WTC11 (cell line): Measurements from ENCODE around the gene COBL. TPM values are rescaled to one million over a fixed set of nuclear protein-coding genes. Genes with fewer than 3 reads are reported as not detected.
A peak's percentile ranks its signal among the peaks of the same experiment; 100 is the strongest.

Experiments used
- ATAC-seq: fragments of 200-7000 bp; cut with Tn5 transposase; 2 replicates; pipeline ENCODE4 v1.10.0; 2021; ENCODE audit warnings: mild to moderate bottlenecking, moderate library complexity
- CTCF ChIA-PET: fragments of 300-600 bp; sonication (Branson Sonifier 250); formaldehyde crosslinking; loops from one replicate; lab custom pipeline; 2021; ENCODE audit warnings: antibody characterized with exemption; lab: Charles Lee
- POLR2A ChIA-PET: fragments of 350-600 bp; sonication (Branson Sonifier 250); formaldehyde crosslinking; loops from one replicate; lab custom pipeline; 2021; ENCODE audit warnings: antibody characterized with exemption; lab: Charles Lee
- DNase-seq: peaks from one replicate; pipeline ENCODE4 v3.0.0; 2021; ENCODE audit warnings: low spot score
- H3K27ac Mint-ChIP-seq: 2 replicates; pipeline ENCODE4 v1.8.0; 2021; ENCODE audit warnings: mixed read lengths
- H3K27me3 Mint-ChIP-seq: 2 replicates; pipeline ENCODE4 v1.8.0; 2021; ENCODE audit warnings: low read depth, mild to moderate bottlenecking, moderate library complexity, mixed read lengths
- H3K36me3 Mint-ChIP-seq: 2 replicates; pipeline ENCODE4 v1.8.0; 2021; ENCODE audit warnings: mixed read lengths
- H3K4me1 Mint-ChIP-seq: 2 replicates; pipeline ENCODE4 v1.8.0; 2022; ENCODE audit warnings: mixed read lengths
- H3K4me3 Mint-ChIP-seq: 2 replicates; pipeline ENCODE4 v1.8.0; 2021; ENCODE audit warnings: mild to moderate bottlenecking, moderate library complexity, mixed read lengths
- H3K9me3 Mint-ChIP-seq: 2 replicates; pipeline ENCODE4 v1.8.0; 2021; ENCODE audit warnings: mixed read lengths
- ATF1 ChIP-seq: sonication (generic); formaldehyde crosslinking; IDR thresholded peaks from 2 replicates; pipeline ENCODE4 v1.8.1; 2023; ENCODE audit warnings: mild to moderate bottlenecking, moderate library complexity, missing genetic modification reagents
- ATF2 ChIP-seq: sonication (generic); formaldehyde crosslinking; IDR thresholded peaks from 2 replicates; pipeline ENCODE4 v1.8.1; 2022; ENCODE audit warnings: low read depth, missing genetic modification reagents, borderline replicate concordance
- ATF6 ChIP-seq: sonication (generic); formaldehyde crosslinking; IDR thresholded peaks from 2 replicates; pipeline ENCODE4 v1.8.1; 2023; ENCODE audit warnings: mild to moderate bottlenecking, missing genetic modification reagents
- E2F5 ChIP-seq: sonication (generic); formaldehyde crosslinking; IDR thresholded peaks from 2 replicates; pipeline ENCODE4 v1.8.1; 2022; ENCODE audit warnings: mild to moderate bottlenecking, moderate library complexity, missing genetic modification reagents
- ELF4 ChIP-seq: sonication (generic); formaldehyde crosslinking; IDR thresholded peaks from 2 replicates; pipeline ENCODE4 v1.8.1; 2022; ENCODE audit warnings: low read depth, mild to moderate bottlenecking, moderate library complexity, missing genetic modification reagents
- EMX1 ChIP-seq: fragments of 250-450 bp; sonication (Bioruptor Pico); IDR thresholded peaks from 2 replicates; pipeline ENCODE4 v1.8.0; 2021; ENCODE audit warnings: mild to moderate bottlenecking
- ERG ChIP-seq: fragments of 250-450 bp; sonication (Bioruptor Pico); IDR thresholded peaks from 2 replicates; pipeline ENCODE4 v1.8.0; 2021; ENCODE audit warnings: mild to moderate bottlenecking
- ETV6 ChIP-seq: sonication (generic); formaldehyde crosslinking; IDR thresholded peaks from 2 replicates; pipeline ENCODE4 v1.8.1; 2022; ENCODE audit warnings: mild to moderate bottlenecking, missing genetic modification reagents
- FOXJ3 ChIP-seq: sonication (generic); formaldehyde crosslinking; IDR thresholded peaks from 2 replicates; pipeline ENCODE4 v1.9.0; 2021; ENCODE audit warnings: missing genetic modification reagents, mild to moderate bottlenecking, borderline replicate concordance
- FOXP4 ChIP-seq: sonication (generic); formaldehyde crosslinking; IDR thresholded peaks from 2 replicates; pipeline ENCODE4 v1.8.0; 2022; ENCODE audit warnings: mild to moderate bottlenecking, missing genetic modification reagents
- GABPB1 ChIP-seq: sonication (generic); formaldehyde crosslinking; IDR thresholded peaks from 2 replicates; pipeline ENCODE4 v1.8.1; 2023; ENCODE audit warnings: mild to moderate bottlenecking, missing genetic modification reagents
- GRHL2 ChIP-seq: fragments of 250-450 bp; sonication (Bioruptor Pico); IDR thresholded peaks from 2 replicates; pipeline ENCODE4 v1.8.0; 2022; ENCODE audit warnings: mild to moderate bottlenecking, moderate library complexity; ENCODE audit not compliant: insufficient replicate concordance, severe bottlenecking
- HMGA2 ChIP-seq: fragments of 250-450 bp; sonication (Bioruptor Pico); IDR thresholded peaks from 2 replicates; pipeline ENCODE4 v1.4.0; 2021; ENCODE audit warnings: mild to moderate bottlenecking, moderate library complexity
- IRF1 ChIP-seq: sonication (generic); formaldehyde crosslinking; IDR thresholded peaks from 2 replicates; pipeline ENCODE4 v1.8.0; 2023; ENCODE audit warnings: missing genetic modification reagents
- JUN ChIP-seq: sonication (generic); formaldehyde crosslinking; IDR thresholded peaks from 2 replicates; pipeline ENCODE4 v1.8.0; 2023; ENCODE audit warnings: mild to moderate bottlenecking, missing genetic modification reagents
- OVOL2 ChIP-seq: fragments of 250-450 bp; sonication (Bioruptor Pico); IDR thresholded peaks from 2 replicates; pipeline ENCODE4 v1.9.0; 2021; ENCODE audit warnings: mild to moderate bottlenecking, borderline replicate concordance
- SOX15 ChIP-seq: fragments of 250-450 bp; sonication (Bioruptor Pico); IDR thresholded peaks from 2 replicates; pipeline ENCODE4 v1.9.0; 2021; ENCODE audit warnings: mild to moderate bottlenecking
- TEAD4 ChIP-seq: sonication (generic); formaldehyde crosslinking; IDR thresholded peaks from 2 replicates; pipeline ENCODE4 v1.8.0; 2022; ENCODE audit warnings: mild to moderate bottlenecking, missing genetic modification reagents
- ZNF138 ChIP-seq: sonication (generic); formaldehyde crosslinking; conservative IDR thresholded peaks from 2 replicates; pipeline ENCODE4 v1.8.1; 2022; ENCODE audit warnings: mild to moderate bottlenecking, moderate library complexity, missing genetic modification reagents
- ZNF317 ChIP-seq: sonication (generic); formaldehyde crosslinking; IDR thresholded peaks from 2 replicates; pipeline ENCODE4 v1.8.1; 2023; ENCODE audit warnings: low read depth, mild to moderate bottlenecking, moderate library complexity, missing genetic modification reagents, borderline replicate concordance
- ZNF425 ChIP-seq: fragments of 250-450 bp; sonication (Bioruptor Pico); conservative IDR thresholded peaks from 2 replicates; pipeline ENCODE4 v1.9.0; 2021; ENCODE audit warnings: mild to moderate bottlenecking
- total RNA-seq: library from RNA; stranded (reverse); gene quantifications from 3 replicates; pipeline ENCODE4 v1.2.3, GENCODE V29; 2021

COBL gene
- total RNA-seq, 1 experiment from 2014 or later, result 36.5 TPM

- TF ChIP-seq FOXP4, result no peak
- no peak for TF ChIP-seq GRHL2 (CRISPR knock-in tag)
- TF ChIP-seq ATF6 (CRISPR knock-in tag), result no peak
- TF ChIP-seq JUN, result no peak
- TF ChIP-seq OVOL2 (CRISPR knock-in tag), result no peak
- TF ChIP-seq ATF2 (CRISPR knock-in tag), result no peak
- no peak for TF ChIP-seq GABPB1 (CRISPR knock-in tag)
- TF ChIP-seq ETV6 (CRISPR knock-in tag), result no peak
- TF ChIP-seq ERG (CRISPR knock-in tag), result no peak
- no peak for TF ChIP-seq E2F5
- TF ChIP-seq FOXJ3 (CRISPR knock-in tag), result no peak
- TF ChIP-seq ZNF317 (CRISPR knock-in tag), result no peak
- no peak for TF ChIP-seq ATF1
- TF ChIP-seq IRF1 (CRISPR knock-in tag), result no peak
- TF ChIP-seq ZNF138 (CRISPR knock-in tag), result no peak
- TF ChIP-seq TEAD4 (CRISPR knock-in tag), result no peak
Measured at GRCh38 chr7:51340936-51341335, 24.3 kb upstream of the COBL start (continued).

- ChIA-PET CTCF (interaction anchor here (0.7 to 1.9 kb wide), 6 partner anchors 13 to 179 kb away, joined by 3 to 5 read pairs (median 4); no protein-coding TSS in a partner anchor), POLR2A (no interaction called here)
- Mint-ChIP-seq H3K27ac (peak overlapping the region; percentile 30; the same call in 1 of the 2 replicates), H3K27me3 (no peaks in the 10 kb centered on the region), H3K36me3 (no peaks in the 10 kb centered on the region), H3K9me3 (no peaks in the 10 kb centered on the region), H3K4me1 (peaks cover 8% of the 10 kb centered on the region), H3K4me3 (no peak overlapping the region)
- no peak for DNase-seq
- no peak for ATAC-seq
- TF ChIP-seq HMGA2 (CRISPR knock-in tag) (no peak), OVOL2 (CRISPR knock-in tag) (no peak), SOX15 (no peak), ZNF425 (CRISPR knock-in tag) (no peak), ELF4 (no peak), EMX1 (CRISPR knock-in tag) (no peak)
Measured at GRCh38 chr7:51340029-51340838, 23.6 kb upstream of the COBL start.
